ENCODE data around the gene IL10RA. TPM values are rescaled to one million over a fixed set of nuclear protein-coding genes. Genes with fewer than 3 reads are reported as not detected.

IL10RA gene
- total RNA-seq, 1 experiment from 2014 or later, result 0.07 TPM

DNA sequence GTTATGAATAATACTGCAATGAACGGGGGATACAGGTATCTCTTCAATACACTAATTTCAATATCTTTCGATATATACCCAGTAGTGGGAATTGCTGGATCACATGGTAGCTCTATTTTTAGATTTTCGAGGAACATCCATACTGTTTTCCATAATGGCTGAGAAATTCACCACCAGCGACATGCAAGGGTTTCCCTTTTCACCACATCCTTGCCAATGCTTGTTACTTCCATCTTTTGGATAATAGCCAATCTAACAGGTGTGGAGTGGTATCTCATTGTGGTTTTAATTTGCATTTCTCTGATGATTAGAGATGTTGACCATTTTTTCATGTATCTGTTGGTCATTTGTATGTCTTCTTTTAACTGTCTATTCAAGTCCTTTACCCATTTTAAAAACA, 5.9 kb downstream of the IL10RA start:
- no peak for DNase-seq (ENCODE audit: low read depth)

DNA sequence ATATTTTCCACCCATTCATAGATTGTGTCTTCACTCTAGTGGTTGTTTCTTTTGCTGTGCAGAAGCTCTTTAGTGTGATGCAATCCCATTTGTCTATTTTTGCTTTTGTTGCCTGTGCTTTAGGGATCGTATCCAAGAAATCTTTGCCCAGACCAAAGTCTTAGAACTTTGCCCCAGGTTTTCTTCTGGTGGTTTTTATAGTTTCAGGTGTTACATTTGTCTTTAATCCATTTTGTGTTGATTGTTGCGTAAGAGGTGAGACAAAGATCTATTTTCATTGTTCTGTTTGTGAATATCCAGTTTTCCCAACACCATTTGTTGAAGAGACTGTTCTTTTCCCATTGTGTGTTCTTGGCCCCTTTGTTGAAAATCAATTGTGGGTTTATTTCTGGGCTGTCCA, 6.4 kb downstream of the IL10RA start:
- no peak for DNase-seq (ENCODE audit: low read depth)

DNA sequence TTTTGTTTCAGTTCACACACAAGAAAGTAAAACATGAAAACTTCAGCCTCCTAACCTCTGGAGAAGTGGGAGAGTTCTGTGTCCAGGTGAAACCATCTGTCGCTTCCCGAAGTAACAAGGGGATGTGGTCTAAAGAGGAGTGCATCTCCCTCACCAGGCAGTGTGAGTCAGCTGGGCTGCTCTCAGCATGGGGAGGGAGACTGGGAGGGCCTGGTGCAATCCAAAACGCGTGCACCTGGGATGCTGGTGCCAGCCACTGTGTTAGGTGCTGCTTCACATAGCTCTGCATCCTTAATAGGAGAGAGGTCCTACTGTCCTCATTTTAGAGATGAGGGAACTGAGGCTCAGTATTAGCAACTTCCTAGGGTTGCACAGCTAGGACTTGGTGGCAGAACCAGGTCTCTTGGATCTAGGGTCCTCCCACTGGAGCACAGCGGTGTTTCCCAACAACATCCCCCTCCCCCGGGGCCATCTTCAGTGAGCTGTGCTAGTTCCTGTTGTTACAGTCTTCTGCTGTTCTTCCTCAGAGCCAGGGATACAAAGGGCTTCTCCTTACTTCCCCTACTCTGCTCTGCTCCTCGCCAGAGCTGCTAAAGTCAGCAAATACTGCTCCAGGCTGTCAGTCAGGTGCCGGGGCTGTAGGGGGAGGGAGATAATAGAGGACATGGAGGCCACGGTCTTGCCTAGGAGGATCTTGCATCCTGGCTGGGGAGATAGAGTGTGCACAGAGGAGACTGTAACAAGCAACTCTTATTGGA, 8.0 kb downstream of the IL10RA start:
- no peak for DNase-seq (ENCODE audit: low read depth)

DNA sequence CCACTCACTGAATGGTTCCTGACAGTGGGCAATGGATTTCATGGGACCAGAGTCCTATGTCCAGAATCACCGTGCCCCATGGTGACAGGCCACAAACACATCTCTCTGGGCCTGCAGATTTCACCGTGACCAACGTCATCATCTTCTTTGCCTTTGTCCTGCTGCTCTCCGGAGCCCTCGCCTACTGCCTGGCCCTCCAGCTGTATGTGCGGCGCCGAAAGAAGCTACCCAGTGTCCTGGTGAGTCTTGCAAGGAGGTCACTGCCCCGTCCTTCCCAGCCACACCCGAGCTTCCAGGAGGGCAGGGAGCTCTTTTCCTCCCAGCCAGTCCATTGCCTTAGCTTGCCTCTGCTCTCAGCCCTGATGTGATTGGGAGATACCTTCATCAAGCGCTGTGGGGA, 9.3 kb downstream of the IL10RA start:
- DNase-seq (ENCODE audit: low read depth), result no peak

DNA sequence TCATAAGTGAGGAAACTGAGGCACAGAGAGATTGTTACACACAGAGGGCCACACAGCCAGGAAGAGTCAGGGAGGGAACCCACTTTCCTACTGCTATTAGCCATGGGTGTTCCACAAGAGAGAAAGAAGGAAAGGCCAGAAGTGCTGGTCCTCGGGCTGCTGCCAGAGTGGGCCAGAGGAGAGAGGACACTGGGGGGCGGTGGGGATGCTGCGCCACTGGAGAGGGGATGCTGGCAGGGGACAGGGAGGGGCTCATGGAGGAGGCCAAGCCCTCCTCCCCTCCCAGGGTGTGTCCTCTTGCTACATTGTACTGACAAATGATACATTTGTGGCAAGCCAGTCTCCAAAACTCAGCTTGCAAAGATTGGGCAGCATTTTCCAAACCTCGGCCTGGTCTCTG, 9.9 kb downstream of the IL10RA start:
- no peak for DNase-seq (ENCODE audit: low read depth)

DNA sequence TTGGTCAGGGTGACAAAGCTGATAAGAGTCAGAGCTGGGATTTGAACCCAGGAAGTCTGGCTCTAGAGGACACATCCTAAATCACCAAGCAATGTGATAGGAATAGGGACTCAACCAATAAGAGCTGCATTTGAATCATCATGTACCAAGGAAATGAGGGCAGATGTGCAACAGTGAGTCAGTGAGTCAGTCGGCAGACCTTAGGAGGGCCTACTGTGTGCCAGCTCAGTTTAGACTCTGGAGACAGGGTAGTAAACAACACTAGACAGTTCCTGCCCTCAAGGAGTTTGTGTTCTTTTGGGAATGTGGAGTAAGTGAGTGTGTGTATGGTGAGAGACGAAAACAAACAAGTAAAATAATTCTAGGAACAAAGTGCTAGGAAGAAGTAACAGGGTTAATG, 11.2 kb downstream of the IL10RA start:
- DNase-seq (ENCODE audit: low read depth), result no peak

DNA sequence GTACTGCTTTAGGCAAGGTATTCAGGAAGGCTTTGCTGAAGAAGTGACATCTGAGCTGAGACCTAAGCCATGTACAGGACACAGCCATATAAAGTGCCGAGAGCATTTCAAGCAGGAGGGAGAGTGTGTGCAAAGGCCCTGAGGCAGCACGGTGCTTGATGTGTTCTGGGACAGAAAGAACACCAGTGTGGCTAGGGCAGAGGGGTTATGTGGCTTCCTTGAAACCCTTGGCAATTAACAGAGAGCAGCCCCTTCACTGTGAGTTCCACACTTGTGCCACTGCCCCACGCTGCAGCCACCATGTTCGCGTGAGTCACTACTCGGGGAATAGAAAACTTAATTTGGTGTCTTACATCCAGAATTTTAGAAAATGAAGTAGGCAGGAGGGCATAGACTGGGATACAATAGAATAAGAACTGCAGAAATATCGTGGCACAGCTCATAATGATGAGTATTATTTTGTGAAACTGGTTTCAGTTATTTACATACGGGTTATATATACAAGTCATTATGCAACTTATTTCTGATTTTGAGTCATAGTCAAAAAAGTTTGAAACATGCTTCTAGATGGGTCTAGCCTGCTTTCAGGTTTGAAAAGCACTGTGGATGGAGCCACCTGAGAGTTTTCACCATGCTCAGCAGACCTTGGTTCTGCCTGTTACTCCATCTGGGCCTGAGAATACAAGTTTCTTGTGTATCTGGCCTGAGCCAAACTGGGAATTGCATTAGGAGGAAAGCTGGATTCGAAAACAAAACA, 11.8 kb downstream of the IL10RA start:
- no peak for DNase-seq (ENCODE audit: low read depth)

DNA sequence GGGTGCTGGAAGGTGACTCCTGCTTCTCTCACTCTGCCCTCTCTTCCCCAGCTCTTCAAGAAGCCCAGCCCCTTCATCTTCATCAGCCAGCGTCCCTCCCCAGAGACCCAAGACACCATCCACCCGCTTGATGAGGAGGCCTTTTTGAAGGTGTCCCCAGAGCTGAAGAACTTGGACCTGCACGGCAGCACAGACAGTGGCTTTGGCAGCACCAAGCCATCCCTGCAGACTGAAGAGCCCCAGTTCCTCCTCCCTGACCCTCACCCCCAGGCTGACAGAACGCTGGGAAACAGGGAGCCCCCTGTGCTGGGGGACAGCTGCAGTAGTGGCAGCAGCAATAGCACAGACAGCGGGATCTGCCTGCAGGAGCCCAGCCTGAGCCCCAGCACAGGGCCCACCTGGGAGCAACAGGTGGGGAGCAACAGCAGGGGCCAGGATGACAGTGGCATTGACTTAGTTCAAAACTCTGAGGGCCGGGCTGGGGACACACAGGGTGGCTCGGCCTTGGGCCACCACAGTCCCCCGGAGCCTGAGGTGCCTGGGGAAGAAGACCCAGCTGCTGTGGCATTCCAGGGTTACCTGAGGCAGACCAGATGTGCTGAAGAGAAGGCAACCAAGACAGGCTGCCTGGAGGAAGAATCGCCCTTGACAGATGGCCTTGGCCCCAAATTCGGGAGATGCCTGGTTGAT, 12.6 kb downstream of the IL10RA start:
- DNase-seq (ENCODE audit: low read depth), result no peak

DNA sequence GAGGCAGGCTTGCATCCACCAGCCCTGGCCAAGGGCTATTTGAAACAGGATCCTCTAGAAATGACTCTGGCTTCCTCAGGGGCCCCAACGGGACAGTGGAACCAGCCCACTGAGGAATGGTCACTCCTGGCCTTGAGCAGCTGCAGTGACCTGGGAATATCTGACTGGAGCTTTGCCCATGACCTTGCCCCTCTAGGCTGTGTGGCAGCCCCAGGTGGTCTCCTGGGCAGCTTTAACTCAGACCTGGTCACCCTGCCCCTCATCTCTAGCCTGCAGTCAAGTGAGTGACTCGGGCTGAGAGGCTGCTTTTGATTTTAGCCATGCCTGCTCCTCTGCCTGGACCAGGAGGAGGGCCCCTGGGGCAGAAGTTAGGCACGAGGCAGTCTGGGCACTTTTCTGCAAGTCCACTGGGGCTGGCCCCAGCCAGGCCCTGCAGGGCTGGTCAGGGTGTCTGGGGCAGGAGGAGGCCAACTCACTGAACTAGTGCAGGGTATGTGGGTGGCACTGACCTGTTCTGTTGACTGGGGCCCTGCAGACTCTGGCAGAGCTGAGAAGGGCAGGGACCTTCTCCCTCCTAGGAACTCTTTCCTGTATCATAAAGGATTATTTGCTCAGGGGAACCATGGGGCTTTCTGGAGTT, 13.3 kb downstream of the IL10RA start:
- no peak for DNase-seq (ENCODE audit: low read depth)

DNA sequence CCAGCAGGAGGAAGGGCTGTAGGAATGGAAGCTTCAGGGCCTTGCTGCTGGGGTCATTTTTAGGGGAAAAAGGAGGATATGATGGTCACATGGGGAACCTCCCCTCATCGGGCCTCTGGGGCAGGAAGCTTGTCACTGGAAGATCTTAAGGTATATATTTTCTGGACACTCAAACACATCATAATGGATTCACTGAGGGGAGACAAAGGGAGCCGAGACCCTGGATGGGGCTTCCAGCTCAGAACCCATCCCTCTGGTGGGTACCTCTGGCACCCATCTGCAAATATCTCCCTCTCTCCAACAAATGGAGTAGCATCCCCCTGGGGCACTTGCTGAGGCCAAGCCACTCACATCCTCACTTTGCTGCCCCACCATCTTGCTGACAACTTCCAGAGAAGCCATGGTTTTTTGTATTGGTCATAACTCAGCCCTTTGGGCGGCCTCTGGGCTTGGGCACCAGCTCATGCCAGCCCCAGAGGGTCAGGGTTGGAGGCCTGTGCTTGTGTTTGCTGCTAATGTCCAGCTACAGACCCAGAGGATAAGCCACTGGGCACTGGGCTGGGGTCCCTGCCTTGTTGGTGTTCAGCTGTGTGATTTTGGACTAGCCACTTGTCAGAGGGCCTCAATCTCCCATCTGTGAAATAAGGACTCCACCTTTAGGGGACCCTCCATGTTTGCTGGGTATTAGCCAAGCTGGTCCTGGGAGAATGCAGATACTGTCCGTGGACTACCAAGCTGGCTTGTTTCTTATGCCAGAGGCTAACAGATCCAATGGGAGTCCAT, 14.1 kb downstream of the IL10RA start:
- DNase-seq (ENCODE audit: low read depth), result no peak

DNA sequence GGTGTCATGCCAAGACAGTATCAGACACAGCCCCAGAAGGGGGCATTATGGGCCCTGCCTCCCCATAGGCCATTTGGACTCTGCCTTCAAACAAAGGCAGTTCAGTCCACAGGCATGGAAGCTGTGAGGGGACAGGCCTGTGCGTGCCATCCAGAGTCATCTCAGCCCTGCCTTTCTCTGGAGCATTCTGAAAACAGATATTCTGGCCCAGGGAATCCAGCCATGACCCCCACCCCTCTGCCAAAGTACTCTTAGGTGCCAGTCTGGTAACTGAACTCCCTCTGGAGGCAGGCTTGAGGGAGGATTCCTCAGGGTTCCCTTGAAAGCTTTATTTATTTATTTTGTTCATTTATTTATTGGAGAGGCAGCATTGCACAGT, 14.6 kb downstream of the IL10RA start:
- no peak for DNase-seq (ENCODE audit: low read depth)

DNA sequence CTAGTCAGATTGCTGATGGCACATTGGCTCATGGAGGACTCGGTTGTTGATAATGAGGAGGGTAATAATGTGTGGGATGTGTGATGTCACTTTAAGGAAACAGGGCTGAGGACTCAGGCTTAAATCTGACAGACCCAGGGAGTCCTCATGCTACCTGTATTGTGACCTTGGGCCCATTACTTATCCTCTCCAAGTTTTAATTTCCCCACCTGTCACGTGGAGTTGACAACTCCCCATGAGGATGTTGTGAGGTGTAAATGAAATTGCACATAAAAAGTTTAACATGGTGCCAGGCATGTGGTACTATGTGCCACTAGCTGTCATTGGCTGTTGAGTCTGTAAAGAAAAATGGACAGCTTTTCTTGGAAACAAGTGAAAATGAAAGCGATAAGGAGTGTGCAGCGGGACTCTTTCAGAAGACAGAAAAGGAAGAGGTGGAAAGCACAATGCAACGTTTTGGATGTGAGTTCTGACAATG, 15.3 kb downstream of the IL10RA start:
- no peak for DNase-seq (ENCODE audit: low read depth)

DNA sequence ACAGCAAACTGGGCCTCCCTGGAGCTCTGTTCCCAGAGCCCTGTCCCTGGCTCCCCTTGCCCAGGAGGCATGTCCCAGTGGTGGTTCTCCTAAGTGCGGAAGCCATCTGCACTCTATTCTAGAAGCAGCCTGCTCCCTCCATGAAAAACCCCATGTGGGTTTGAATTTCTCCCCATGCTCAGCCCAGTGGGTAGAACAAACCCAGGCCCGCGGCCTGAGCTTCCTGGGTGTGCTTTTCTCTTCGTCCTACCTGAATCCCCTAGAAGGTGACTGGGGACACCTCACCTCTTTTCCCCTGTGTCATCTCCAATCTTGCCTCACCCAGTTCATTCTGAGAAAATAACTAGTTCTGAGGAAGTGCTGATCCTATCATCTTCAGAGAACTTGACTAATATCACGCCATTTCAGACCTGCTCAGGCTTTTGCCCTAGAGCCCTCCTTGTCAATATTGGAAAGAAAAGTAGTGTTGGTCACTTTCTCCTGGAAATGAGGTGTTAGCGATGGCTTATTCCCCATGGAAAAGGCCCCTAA, 15.9 kb downstream of the IL10RA start:
- no peak for DNase-seq (ENCODE audit: low read depth)

DNA sequence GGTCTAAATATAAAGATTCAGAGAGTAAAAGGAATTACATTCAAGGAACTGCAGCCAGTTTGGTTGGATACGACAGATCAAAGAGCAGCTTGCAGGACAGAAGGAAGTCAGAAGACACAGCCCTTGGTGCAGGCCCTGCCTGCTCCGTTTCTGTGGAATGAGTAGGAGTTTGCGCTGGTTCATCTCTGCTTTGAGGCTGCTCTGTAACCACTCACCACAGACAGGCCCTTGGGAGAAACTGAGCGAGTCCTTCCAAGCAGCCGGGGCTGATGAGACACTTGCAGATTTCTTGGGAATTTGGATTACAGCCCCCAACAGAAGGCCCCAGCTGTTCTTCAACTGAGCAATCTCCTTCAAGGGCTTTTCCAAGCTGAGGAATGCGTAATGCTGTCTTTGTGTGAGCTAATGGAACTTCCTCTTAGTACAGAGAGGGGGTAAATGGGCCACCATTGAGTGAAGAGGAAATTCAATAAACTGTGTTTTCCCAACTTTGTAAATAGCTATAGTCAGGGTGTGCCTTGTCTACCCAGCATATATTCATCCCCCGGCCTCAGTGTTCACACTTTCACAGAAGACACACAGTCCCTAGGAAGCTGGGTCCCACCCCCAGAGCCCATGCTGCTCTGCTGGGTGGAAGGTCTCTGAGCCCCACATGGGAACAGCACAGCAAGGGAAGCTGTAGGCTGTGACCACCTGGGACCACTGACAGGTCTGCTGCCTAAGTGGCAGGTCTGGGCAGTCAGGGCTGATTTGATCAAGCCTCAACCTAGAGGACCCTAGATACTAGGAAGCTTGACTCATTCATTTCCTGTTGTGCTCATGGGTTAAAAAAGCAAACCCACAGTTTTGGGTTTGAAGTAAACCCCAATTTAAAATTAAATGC, 16.6 kb downstream of the IL10RA start:
- DNase-seq (ENCODE audit: low read depth), result no peak

DNA sequence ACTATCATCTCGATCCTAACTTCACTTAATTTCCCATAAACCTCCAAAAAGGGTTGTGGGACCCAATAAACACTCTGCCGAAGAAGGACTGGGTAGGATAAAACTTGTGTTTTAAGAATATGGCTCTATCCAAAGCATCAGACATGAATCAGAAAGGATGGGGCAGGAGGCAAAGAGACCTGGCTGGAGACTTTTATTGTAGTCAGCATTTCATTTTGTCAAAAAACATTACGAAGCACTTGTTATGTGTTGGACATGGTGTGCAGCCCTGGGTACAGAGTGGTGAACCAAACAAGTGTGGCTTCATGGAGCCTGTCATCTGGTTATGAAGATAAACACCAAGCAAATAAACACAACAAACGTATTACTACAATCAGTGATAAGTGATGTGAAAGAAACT, 17.3 kb downstream of the IL10RA start:
- DNase-seq (ENCODE audit: low read depth), result no peak

DNA sequence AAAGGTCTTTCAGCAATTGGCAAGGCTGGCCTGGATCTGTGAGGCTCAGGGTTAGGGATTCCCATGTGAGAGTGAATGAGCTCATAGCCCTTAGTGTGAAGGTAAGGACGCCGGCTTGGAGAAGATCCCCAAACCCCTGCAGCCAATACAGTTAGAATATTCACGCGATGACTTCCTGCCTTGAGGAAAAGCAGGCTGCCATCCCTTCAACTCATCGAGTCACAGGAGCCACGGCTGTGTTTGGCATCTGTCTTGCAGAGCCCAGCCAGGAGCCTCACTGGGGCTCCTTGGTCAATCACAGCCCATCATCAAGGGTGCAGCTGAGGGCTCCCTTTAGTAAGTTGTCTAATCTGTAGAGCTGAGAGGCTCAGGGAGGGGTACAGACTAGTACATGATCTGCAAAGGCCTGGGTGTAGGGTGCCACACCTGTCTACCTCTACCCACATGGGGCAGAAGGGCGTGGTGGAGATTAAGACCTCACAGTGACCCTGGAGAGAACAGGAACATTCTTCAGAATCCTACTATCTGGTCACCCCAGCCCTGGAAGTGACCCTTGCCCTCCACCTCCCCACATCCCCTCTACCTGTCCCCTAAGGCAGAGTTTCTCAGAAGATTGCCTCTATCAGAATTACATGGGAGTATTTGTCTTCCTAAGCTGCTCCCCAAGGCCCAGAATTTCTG, 18.5 kb downstream of the IL10RA start:
- DNase-seq (ENCODE audit: low read depth), result no peak

DNA sequence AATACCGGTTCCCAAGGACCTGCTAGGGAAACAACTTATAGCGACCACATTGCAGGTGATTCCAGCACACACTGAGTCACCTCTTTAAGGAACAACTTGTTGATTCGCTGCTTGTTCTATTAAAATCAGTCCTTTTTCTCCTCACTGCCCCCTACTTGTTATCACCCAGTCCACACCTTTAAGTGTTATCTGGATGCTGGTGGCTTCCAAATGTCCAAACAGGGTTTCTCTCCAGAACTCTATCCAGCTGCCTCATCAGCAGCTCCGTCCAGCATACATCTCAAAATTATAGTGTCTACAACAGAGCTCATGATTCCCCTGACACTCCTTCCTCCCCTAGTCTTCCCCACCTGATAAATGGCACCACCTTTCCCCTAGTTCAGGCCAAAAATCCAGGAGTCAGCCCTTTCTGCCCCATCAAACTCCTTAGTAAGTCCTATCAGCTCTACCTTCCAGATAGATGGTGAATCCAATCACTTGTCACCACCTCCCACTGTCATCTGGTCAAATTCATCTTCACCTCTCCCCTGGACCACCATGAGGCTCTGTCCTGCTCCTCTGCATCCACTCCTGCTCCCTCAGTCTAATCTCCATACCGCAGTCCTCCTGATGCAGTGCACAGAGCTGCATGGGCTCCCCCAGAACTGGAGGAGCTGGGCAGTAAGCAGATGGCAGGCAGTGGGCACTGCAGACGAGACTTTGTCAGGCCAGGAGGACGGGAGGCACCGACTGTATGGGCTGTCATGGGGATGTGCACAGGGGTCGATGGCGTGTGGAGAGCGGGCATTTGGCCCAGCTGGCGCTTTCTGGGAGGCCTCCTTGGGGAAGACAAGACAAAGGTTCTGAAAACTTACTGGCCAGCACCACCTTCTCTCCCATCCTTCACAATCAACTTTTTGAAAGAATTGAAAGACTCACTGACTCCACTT, 19.3 kb downstream of the IL10RA start:
- DNase-seq (ENCODE audit: low read depth), result no peak

DNA sequence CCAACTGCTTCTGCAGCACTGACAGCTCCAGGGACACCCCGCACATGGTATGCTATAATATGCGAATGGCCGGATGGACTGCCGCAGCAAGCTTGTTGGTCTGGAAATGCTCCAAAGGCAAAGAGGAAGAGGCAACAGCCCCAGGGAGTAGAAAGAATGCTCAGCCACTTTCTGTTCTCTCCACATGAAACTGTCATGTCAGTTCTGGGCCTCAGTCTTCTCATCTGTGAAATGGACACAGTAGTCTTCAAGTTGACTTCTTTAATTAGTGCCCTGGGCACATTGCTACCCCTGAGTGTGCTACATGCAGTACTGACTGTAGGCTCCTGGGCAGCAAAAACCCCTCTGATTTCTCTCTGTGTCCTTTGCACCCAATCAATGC, 19.9 kb downstream of the IL10RA start:
- DNase-seq (ENCODE audit: low read depth), result no peak

DNA sequence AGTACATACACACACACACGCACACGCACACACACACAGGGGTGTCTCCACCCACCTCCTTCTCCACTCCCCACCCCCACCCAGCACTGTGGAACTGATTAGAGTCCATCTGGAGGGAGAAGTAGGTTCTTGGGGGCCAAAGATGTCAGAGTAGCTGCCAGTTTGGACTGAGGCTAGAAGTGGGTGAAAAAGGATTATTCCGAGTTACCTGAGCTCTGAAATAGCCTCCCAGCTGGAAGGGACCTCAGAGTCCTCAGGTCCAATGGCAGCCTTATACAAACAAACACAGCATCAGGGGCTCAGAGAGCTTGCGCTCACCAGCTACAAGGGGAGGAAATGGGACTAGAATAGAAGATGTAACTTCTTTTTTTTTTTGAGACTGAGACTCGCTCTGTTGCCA, 20.8 kb downstream of the IL10RA start:
- DNase-seq (ENCODE audit: low read depth), result no peak
